AG10803 (cell line): ENCODE data around the gene REPS1.

Experiments
- DNase-seq: peaks from one replicate; pipeline ENCODE4 v3.0.0; 2010; ENCODE audit warnings: low read depth
- H3K4me3 ChIP-seq: 2 replicates; pipeline ENCODE4 v1.5.1; 2011; ENCODE audit warnings: mild to moderate bottlenecking, low read length, control low read depth
- CTCF ChIP-seq: conservative IDR thresholded peaks from 2 replicates; pipeline ENCODE4 v1.5.1; 2011; ENCODE audit warnings: mild to moderate bottlenecking, low read length, control low read depth, inconsistent platforms

REPS1 gene

GRCh38 chr6:138897031-138897430, 91.0 kb downstream of the REPS1 start:
- H3K4me3 ChIP-seq: no peak overlapping the region
- no peak for TF ChIP-seq CTCF
- DNase-seq: no peak

- no peak for DNase-seq
- no peak for TF ChIP-seq CTCF
- H3K4me3 ChIP-seq: no peak overlapping the region
Observed at GRCh38 chr6:138896104-138896756, 91.8 kb downstream of the REPS1 start.

- no peak for TF ChIP-seq CTCF
- no peak overlapping the region for H3K4me3 ChIP-seq
- DNase-seq: no peak
Observed at GRCh38 chr6:138891255-138891986, 96.6 kb downstream of the REPS1 start.

- no peak for TF ChIP-seq CTCF
- no peak for DNase-seq
- no peak overlapping the region for H3K4me3 ChIP-seq
Observed at GRCh38 chr6:138885156-138885819, 102.8 kb downstream of the REPS1 start.

- no peak overlapping the region for H3K4me3 ChIP-seq
- no peak for DNase-seq
- no peak for TF ChIP-seq CTCF
Observed at GRCh38 chr6:138882369-138883017, 105.6 kb downstream of the REPS1 start.

GRCh38 chr6:138873191-138873590, 114.9 kb downstream of the REPS1 start:
- no peak overlapping the region for H3K4me3 ChIP-seq
- no peak for TF ChIP-seq CTCF
- no peak for DNase-seq
